Stimulated activated CD8-positive, alpha-beta memory T cell treated with anti-CD3 and anti-CD28 coated beads, Interleukin-15, amount 100 ng/mL, for 48 hours (primary cell): Measurements from ENCODE around the gene CAMKMT.

Source experiments
- DNase-seq, 2 donors: peaks; one replicate each; pipeline ENCODE4 v3.0.0-alpha.2; 2020; ENCODE audit warnings: low read depth in 2 of 2

The CAMKMT gene

GRCh38 chr2:44771522-44771921 is 409.8 kb downstream of the CAMKMT start:
- DNase-seq = no peak

GRCh38 chr2:44772131-44772530 is 410.4 kb downstream of the CAMKMT start:
- DNase-seq = no peak

GRCh38 chr2:44772669-44773378 is 411.1 kb downstream of the CAMKMT start:
- DNase-seq = no peak

- no peak for DNase-seq
These were observed 413.2 kb downstream of the CAMKMT start for GRCh38 chr2:44774826-44775492.

DNA sequence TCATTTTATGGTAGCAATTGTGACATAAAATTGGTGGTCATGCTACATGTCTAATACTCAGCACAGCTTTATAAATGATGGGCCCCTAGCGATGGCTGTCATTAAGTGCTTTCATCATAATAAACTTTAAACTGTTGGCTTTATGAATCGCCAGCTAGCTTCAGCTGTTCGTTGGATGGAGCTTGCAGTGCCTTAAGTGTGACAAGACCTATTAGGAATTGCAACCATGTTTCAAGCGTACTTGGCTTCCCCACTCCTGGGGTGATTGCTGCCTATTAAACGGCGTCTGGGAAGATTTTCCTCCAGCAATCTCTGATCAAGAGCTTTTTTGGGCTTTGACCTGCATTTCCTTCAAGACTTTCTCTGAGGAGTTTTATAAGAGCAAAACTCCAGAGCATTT is 415.3 kb downstream of the CAMKMT start:
- DNase-seq = no peak

GRCh38 chr2:44777537-44777936 is 415.8 kb downstream of the CAMKMT start:
- DNase-seq = no peak

DNA sequence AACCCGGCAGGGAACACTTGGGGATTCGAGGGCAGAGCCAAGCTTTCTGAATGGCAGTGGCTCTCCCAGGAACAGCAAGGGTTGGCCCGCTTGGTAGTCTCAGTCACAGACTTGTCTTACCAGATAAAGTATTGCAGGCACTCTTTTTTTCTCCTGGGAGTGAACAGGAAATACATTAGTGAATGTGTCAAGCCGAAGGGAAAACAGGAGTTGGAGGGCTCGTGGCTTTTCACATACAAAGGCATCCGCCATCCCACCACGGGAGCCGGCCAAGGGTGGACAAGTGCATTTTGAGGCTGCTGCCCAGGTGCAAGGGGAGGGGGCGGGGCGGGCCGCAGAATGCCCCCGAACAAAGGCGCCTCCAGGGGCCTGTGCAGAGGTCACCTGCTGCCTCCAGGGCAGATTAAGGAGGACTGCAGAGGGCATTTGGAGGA is 416.5 kb downstream of the CAMKMT start:
- no peak for DNase-seq

DNA sequence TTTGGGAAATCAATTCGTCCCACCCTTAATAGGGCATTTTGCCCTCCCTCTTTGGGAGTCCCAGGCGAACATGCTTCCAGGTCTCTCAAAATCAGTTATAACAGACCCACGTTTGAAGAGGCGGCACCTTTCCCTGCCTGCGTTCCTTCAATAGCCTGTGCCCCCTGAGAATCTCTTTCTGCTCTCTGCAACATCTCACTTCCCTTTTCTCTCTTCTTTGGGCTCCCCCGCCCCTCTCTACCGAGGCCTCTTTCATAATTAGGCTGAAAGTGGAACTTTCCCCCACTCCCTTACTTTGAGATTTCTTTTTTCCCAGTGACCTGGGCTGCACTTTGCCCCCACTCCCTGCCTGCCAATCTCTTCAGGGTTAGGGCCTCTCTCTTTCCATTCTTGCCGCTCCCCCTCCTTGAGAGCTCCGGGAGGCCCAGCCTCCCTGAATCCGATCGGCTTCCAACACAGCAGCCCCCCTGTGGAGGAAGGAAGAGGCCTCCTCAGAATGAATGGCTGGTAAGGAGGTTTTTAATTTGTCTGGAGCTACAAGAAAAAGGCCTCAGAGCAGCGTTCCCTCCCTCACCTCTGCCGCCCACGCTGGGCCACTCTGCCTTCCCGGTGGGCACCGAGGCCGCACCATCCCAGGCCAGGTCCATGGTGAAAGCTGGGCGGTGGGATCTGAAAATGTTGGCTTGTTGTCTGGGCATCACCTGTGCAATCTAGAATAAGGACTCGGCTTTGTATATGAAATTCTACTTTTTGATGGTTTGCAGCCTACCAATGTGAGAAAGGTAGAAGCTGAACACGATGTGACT is 417.1 kb downstream of the CAMKMT start:
- DNase-seq = no peak

DNA sequence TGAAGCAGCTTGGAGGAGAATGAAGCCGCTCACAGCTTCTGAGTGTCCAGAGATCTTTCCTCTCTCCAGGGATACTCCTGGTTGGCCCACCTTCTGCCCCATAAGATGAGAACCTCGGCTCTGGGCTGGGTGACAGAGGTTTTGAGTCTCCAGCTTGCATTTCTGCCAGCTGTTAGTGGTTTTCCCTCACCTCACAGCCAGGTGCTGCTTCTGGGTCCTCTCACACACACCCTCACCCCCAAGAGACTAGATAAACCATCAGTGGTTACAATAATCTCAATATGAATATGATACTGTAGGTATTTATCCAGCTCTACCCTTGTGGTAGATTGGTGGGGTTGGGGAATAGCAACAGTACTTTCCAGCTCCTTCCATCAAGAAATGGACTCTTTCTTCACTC is 418.0 kb downstream of the CAMKMT start:
- DNase-seq = no peak

- DNase-seq = no peak
These were observed 418.7 kb downstream of the CAMKMT start for GRCh38 chr2:44780406-44780805.

DNA sequence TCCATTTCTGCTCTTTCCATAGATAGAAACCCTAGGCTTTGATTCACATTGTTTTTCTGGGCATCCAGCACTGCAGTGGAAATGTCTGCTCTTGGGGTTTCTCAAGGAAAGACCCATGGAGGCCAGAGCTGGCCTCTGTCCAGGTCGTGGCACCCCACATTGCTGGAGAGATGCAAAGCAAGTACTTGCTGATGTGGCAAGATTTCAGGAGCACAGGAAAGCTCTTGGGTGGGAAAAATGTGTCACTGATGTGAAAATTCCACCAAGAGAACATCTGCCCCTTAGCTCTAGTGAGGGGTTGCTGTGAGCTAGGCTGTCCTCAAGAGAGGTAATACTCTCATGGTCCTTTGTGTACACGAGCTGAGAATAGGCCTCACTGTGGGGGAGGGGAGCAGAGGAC is 423.7 kb downstream of the CAMKMT start:
- DNase-seq = no peak

DNA sequence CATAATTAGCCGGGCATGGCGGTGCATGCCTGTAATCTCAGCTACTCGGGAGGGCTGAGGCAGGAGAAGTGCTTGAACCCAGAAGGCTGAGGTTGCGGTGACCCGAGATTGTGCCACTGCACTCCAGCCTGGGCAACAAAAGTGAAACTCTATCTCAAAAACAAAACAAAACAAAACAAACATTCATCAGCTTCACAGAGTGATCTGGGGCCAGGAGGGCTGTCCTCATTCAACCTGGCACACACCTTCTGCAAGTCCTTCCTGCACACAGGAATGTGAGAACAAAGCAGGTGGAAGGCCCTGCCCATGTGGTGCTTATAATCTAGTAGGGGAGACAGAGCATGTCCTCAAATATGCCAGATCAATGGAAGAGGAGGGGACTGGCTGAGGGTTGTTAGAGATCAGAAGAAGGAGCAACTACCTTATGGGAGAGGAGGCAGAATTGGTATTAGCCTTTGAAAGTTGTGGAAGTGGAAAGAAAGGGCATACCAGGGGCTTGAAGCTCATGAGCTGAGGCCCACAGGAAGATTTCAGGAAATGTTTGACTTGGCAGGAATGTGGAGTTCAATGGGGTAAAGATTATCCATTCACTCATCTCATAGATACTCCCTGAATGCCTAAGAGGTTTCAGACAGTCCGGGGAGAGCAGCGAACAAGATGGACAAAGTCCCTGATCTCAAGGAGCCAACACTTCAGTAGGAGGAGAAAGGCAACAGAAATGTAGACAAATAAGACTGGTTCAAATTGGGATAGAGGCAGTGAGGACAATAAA is 424.5 kb downstream of the CAMKMT start:
- no peak for DNase-seq

- DNase-seq = no peak
These were observed 425.1 kb downstream of the CAMKMT start for GRCh38 chr2:44786817-44787214.

- DNase-seq = no peak
These were observed 425.9 kb downstream of the CAMKMT start for GRCh38 chr2:44787663-44788062.

DNA sequence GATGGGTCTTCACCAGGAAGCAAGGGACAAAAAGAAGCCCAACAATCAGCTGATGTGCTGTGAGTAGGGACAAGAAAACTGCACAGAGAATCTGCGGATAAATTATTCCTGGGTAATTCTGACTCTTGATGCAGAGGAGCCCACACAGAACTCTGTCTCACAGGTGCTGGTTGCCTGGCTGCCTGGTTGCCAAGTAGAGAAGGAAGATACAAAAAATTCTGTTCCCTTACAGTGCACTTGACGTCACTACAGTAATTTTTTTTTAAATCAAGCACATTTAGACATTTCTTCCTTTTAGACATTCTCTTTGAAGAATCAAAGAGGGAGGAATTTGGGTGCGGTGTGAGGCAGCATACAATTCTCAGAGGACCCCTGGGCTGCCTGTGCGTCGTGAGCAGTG is 427.7 kb downstream of the CAMKMT start:
- no peak for DNase-seq

DNA sequence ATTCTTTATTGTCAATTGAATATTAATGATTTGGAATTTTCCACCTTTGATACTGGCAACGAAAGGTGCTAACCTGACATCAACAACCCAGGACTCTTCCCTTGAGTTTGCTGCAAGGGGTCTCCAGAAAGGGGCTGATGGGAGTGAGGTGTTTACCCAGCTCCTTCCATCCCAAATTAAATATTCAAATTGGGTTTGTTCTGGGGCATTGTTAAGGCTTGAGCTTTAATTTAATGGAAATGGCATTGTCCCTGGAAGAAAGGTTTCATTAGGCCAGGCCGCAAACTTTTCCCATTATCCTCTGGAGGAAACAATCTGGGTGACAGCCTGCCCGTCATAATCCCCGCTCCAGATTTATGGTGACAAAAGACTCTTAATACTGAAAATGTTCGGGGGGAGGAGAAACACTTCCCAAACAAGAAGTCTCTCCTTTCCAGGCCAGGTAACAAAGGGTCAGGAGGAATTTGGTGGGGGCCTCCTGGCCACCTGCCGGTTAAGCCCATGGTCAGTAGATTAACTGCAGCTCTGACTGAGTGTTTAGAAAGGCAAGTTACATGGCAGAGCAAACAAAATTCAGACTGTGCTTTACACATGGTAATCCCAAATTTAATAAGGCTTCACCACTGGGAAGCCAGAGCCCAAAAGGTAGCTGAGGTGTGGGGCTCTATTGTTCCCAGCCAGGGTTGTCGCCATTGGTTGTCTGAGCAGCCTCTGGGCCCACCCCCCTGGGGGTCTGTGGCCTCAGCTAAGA is 428.4 kb downstream of the CAMKMT start:
- DNase-seq = no peak

DNA sequence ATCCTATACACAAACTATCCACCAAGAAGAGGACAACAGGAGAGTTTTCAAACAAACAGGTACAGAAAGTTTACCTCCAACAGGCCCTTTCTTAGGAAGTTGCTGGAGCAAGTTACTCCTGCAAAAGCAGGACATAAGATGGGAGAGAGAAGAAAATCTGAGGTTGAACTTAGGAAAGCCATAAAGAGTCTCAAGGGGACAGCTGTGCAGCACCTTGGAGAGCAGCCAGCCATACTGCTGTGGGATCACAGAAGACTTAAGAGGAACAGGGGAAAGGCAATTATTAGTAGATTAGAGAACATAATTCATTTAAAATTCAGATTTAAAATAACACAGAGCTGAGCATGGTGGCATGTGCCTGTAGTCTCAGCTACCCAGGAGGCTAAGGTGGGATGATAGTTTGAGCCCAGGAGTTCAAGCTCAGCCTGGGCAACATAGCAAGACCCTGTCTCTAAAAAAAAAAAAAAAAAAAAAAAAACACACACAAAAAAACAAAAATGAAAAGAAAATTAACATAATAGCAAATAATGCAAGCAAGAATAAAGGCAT is 431.6 kb downstream of the CAMKMT start:
- DNase-seq = no peak

DNA sequence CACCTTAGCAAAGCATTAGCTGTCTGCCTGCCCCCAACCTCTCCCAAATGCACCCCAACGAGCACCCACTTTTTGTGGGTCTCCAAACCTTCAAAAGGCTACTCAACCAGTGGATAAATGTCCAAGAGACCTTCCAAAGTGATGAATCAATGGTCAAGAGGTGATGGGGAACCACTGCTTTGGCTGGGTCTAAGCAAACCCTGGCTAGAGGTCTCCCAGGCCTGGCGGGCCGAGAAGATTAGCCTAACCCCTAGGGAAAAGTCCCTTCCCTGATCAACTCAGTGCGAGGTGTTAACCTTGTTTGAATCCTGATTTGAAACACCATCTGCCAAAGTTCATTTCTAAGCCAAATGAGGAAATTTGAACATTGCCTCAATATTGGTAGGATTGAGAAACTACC is 435.0 kb downstream of the CAMKMT start:
- no peak for DNase-seq

- DNase-seq = no peak
These were observed 436.5 kb downstream of the CAMKMT start for GRCh38 chr2:44798139-44798659.

DNA sequence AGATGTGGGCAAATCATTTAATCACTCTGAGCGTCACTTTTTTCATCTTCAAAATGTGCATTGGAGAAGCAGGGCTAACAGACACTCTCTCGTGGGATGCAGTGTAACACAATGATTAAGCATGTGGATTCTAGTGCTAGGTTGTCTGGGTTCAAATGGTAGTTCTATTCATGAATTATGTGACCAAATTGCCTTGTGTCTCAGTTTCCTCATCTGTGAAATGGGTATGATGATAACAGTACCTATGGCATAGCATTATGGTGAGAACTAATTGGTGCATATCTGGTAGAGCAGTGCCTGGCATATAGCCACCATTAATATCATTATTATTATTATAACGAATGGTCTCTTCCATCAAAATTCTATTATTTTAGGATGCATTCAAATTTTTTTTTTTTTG is 437.4 kb downstream of the CAMKMT start:
- DNase-seq = no peak

GRCh38 chr2:44799754-44800153 is 438.0 kb downstream of the CAMKMT start:
- no peak for DNase-seq
